ENCODE measurements around the gene FLAD1.

FLAD1 gene

GRCh38 chr1:154952664-154953063, 30.5 kb upstream of the FLAD1 start:
- no peak for DNase-seq

DNA sequence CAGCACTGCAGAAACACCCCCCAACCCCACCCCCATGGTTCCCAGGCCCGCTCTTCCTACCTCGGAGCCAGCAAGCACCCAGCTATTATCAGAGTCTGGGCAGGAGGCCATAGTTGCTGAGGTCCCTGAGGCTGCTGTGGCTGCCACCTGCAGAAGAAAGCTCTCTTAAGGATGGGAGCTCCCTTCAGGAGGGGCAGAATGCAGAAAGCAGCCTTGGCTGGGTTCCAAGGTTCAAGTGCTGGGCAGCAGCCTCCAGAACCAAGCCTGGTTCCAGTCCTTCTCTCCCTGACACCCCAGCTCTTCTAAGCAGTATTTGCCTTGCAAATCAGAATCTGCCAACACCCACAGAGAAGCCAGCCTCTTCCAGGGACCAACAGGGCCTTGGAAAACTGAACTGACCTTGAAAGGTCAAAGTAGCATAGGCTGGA, 29.5 kb upstream of the FLAD1 start:
- no peak for DNase-seq

DNA sequence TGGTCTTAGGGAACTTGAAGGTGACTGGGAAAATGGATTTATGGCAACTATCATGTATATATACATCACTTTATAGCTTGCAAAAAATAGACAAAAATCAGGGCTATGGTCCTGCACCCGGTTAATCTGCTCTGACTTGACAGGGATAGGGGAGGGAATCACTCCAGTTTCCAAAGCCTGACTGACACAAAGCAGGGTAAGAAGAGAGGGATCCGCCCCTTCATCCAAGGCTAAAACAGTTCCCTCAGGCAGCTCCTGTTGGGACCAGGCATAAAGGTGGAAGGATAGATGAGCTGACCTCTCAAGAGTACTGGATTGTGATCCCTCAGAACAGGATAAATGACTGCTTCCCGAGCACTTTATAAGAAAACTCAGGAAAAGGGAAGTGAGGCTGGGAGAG, 28.6 kb upstream of the FLAD1 start:
- no peak for DNase-seq

GRCh38 chr1:154955039-154955717, 28.0 kb upstream of the FLAD1 start:
- peak; percentile 98 for DNase-seq

- DNase-seq, result peak; percentile 90
Measured at GRCh38 chr1:154955718-154956543, 27.2 kb upstream of the FLAD1 start, which contains the start of gene PBXIP1. Gene PBXIP1, minus strand, starts transcription at chr1:154956099. Its CDS starts 2,378 bp downstream, at chr1:154953721.

GRCh38 chr1:154956544-154956941, 26.6 kb upstream of the FLAD1 start:
- no peak for DNase-seq

GRCh38 chr1:154957091-154957657, 26.0 kb upstream of the FLAD1 start:
- DNase-seq, result no peak

DNA sequence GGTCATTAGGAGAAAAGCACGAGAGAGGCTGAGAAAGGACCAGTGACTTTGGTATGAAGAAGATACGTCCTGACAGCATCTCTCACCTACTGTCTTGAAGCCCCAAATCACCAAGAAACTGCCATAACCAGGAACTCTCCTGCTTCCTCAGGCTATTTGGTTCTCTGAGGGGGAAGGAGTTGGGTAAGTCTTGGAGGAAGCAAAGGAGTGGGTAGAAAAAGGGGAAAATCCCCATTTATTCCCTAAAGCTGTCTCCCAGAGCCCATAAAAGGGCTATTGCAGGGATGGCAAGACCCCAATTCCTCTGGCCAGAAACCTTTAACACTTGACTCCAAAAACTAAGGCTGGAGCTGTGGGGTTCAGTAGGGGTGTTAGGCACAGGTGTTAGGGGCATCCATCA, 25.1 kb upstream of the FLAD1 start:
- no peak for DNase-seq

DNA sequence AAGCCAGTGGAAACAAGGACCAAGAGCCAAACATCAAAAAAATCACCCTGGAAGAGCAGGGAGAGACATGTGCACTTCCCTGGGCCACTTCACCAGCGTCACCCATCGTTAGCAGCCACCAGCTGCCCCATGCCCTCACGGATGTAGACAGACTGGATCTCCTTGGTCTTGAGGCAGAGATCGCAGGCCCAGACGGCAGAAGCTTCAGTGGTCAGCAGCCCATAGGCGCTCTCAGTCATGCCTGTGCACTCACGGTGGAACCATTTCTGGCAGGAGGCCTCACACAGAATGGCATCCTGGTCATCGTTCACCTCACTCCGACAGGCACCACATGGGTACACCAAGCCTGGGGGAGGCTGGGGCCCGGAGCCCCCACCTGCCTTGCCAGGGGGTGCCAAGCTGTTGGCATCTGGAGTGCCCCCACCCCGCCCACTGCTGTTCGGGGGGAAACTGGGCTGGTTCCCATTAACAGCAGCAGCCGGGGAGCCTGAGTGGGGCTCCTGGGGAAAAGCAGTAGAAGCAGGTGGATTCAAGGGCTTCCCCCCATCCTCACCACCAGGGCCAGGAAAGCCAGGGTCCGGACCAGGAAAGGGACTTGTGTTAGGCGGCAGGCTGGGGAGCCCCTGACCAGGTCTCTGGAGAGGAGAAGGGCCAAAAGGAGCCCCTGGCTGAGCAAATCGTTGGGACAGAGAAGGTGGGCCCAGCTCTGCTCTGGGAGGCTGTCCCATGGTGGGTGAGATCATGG, 24.3 kb upstream of the FLAD1 start:
- no peak for DNase-seq

DNA sequence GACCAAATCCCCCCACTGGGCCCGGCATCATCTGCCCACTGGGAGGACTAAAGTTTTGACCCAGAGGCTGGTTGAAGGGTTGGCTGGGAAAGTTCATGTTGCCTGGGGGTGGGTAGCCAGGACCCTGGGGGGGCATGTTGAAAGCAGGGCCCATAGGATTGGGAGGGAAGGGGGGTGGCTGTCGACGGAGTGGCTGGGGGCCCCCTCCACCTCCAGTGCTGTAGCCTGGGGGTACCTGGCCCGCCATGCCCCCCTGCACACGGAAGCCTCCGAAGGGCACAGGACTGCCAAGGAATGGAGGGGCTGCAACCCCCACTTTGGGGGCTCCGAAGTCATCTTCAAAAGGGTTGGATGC, 23.7 kb upstream of the FLAD1 start:
- no peak for DNase-seq

GRCh38 chr1:154960446-154961136, 22.6 kb upstream of the FLAD1 start:
- DNase-seq, result no peak

- peak; percentile 78 for DNase-seq
Measured at GRCh38 chr1:154961207-154962155, 21.7 kb upstream of the FLAD1 start, which contains the start of gene PYGO2. Gene PYGO2, minus strand, starts transcription at chr1:154961782. Its CDS starts 206 bp downstream, at chr1:154961576.

DNA sequence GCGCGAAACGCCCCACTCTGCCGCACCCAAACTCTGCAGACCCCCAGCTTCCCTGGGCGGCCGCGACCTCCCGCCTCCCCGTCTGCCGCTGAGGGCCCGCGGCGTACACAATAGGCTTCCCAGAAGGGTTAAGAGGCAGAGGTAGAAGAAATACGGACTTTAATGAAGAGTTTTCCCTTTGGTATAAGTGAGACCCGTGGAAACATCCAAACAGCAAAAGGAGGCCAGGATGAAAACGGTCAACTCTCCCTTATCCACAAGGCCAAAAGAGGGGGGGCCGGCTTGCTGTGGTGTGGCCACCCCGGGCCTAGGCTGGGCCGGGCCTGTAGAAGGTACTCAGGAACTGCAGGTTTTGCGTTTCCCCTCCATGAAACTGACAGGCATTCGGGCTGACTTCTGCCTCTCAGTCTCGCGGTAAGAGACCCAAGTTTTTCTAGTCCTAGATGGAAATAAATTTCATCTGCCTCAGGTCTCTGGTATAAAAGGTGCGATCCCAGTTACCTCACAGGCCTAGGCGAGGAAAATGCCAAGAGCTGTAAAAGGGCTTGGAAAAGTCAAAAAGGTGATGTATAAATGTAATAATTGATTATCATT, 20.9 kb upstream of the FLAD1 start:
- DNase-seq, result no peak

DNA sequence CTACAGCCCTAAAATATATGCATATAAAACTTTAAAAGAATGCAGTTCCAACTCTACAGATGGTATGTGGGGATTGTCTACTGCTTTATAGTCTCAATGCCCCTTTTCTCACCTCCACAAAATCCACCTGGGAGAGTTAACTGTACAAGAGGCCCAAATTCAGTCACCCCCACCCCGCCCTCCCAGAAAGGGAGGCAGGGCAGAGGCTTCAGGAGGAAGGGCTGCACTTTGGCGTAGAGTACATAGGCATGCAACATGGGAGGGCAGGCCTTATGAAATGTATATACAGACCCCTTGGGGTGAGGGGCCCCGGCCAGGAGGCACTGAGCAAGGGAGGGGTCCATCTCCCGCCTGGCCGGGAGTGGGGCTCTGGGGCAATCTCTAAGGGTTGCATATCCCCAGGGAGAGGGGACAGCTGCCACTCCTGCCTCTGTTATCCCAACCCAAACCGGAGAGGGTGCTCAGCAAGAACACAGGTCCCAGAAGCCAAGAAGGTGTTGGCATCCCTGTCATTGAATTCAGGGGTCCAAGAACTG, 20.3 kb upstream of the FLAD1 start:
- DNase-seq, result no peak

DNA sequence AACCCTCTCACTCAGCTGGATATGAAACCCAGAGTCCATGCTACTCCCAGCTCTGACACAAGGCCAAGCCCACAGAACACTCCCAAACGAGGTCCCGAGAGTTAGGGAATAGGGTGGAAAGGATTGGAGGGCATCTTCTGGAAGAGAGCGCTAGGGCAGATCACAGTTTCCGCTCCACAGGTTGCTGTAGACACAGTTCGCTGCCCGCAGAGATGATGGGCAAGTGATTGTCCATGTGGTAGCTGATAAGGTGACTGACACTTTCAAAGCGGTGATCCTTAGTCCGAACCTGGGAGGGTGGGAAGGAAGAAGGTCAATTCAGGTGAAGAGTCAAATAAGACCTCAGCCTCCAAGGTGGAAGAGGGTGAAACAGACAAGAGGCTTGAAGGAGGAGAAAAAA, 19.5 kb upstream of the FLAD1 start:
- DNase-seq, result no peak

- DNase-seq, result no peak
Measured at GRCh38 chr1:154964359-154964758, 18.8 kb upstream of the FLAD1 start.

- no peak for DNase-seq
Measured at GRCh38 chr1:154966111-154966510, 17.0 kb upstream of the FLAD1 start.

GRCh38 chr1:154967331-154967950, 15.7 kb upstream of the FLAD1 start:
- no peak for DNase-seq

GRCh38 chr1:154968731-154969130, 14.4 kb upstream of the FLAD1 start:
- no peak for DNase-seq

- DNase-seq, result no peak
Measured at GRCh38 chr1:154969246-154969645, 13.9 kb upstream of the FLAD1 start.
